Astrocyte of the hippocampus (primary cell): ENCODE measurements around the gene DNHD1.
A peak's percentile ranks its signal among the peaks of the same experiment; 100 is the strongest.

Source experiments
- DNase-seq: peaks from one replicate; pipeline ENCODE4 v3.0.0; 2011; ENCODE audit warnings: low read depth, low spot score

DNHD1 gene

GRCh38 chr11:6611092-6611962 lies 114.2 kb downstream of the DNHD1 start:
- DNase-seq: no peak

GRCh38 chr11:6611963-6612212 lies 114.8 kb downstream of the DNHD1 start:
- DNase-seq: no peak

GRCh38 chr11:6612213-6613041 lies 115.3 kb downstream of the DNHD1 start, which contains the start of gene TAF10:
TSS of gene TAF10 (minus strand) at chr11:6612216. CDS start at chr11:6612189, 27 bp downstream.
- DNase-seq: peak; percentile 98

DNA sequence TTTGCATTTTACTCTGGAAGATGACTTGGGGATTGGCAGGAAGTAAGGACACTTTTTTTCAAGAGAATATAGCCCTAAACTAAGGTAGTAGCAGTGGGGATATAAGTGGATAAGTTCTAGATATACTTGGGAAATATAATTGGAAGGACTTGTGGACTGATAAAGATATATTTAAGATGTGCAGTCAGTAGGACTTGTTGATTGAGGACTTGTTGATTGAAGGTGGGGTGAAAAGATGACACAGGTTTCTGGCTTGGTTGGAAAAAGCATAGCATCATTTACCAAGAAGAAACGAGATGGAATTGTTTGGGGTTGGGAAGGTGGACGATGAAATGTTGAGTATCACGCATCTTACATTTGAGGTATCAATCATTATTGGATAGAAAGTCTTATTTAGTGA lies 116.4 kb downstream of the DNHD1 start:
- DNase-seq: no peak

DNA sequence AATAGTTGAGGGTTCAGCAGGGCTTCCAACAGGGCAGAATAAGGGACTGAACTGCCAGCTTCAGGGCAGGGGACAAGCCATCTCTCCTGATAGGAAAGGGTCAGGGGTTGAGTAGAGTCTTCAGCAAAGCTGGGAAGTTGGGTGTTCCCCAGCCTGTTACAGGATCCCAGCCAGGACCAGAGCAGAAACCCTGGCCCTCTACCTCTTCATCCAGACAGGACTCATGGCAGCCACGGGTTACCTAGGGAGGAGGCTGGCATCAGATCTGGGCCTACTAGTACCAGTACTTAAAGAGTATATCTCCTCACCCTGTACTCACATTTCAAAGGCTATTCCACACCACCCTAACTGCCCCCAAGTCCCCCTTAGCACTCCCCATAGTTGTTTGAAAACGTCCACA lies 117.4 kb downstream of the DNHD1 start:
- DNase-seq: no peak

GRCh38 chr11:6615046-6615445 lies 118.0 kb downstream of the DNHD1 start:
- DNase-seq: no peak

GRCh38 chr11:6615882-6616585 lies 119.0 kb downstream of the DNHD1 start:
- DNase-seq: no peak

DNA sequence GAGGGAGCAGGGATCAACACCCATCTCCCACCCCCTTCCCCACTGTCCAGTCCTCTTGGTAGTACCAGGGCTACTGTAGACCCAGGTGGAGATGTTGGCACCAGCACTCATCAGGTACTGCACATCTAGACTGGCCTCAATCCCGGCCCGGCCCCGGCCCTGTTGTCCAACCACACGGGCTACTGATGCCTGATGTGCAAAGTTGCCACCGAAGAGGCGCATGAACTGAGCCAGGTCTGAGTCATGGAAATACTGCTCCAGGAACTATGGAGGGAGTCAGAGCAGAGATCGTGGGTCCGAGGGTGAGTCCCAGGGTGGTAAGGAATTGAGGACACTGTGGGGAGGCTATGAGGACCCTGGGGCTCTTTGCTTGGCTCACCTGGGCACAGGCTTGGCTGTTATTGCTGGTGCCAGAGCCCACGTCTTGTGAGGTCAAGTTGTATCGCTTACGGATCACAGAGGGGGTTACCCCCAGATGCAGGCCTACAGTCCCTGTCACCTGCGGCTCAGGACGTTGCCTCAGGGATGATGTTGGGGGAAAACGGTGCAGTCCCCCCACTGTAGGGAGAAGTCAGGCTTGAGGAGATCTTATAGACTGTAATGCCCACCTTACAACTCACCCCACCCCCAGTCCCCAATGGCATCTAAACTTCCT lies 119.6 kb downstream of the DNHD1 start:
- no peak for DNase-seq

DNA sequence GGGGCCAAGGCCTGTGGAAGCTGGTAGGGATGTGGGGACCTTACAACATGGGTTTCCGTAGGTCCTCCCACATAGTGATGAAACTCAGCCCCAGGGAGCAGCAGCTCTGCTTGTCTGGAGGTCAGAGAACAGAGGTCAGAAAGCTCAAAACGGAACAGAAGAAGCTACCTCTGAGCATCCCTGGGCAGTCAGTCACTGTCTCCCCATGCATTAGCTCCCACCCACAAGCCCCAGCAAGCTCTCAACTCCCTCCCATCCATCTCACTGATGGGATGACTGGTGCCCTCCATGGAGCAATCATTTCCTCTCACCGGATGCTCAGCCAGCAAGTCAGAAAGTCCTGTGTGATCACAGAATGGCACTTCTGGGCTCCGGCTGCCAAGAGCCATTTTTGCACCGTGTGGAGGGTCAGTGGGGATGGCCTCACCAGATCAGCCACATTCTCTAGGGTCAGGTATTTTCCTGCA lies 120.3 kb downstream of the DNHD1 start:
- DNase-seq: no peak

GRCh38 chr11:6618117-6619003 lies 121.3 kb downstream of the DNHD1 start:
- peak; percentile 89 for DNase-seq

DNA sequence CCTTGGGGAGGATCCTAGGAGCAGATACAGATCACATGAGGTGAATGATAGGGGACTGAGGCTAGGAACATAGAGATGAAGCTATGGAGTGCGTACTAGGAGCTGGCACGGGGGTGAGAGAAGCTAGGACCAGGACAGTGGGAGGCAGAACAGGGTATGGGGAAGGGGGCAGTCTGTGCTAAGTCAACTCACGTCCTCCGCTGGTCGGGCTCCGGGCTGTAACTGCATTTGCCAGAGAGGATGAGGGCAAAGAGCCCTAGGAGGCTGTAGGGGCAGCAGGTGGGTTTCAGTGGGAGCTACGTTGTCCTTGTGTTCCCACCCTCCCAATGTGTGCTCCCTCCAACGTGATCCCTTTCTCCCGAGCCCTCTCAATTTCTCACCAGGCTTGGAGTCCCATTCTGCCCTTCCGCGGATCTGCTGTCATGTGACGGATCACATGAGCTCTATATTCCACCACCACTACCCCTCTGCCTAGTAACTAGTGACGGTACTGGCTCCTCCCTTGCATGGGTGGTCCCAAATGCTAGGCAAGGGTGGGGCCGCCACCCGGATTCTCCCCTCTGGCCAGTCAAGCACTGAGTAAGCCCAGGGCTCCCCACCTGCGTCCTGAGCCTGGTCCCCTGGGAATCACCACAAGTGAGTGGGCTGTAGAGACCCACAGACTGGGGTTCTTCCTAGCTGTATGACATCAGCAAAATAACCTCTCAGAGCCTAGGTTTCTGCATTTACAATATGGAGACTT lies 122.1 kb downstream of the DNHD1 start, which contains the start of gene TPP1:
Gene TPP1 (minus strand): TSS at position 419 of the 742 bp plus-strand sequence. CDS start 22 bp downstream, at position 397.
- peak; percentile 97 for DNase-seq

DNA sequence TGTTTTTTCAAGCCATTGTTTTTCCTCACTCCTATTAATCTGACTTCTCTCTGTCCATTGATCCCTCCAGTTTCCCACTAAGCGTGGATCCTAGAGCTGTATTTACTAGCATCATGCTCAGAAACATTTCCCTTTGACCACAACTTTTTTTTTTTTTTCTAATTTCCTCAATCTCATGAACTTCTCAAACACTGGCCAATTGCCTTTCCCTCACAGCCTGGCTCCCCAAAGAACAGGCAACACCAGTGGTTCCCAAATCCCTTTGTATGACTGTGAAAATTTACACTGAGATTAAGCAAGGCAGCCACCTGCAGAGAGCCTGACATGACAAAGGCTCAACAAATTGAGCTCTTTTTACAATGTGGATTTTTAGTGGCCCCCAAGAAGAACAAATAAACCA lies 123.6 kb downstream of the DNHD1 start:
- DNase-seq: no peak
